HS-27A (cell line): ENCODE data around the gene HEPHL1.
"Not testable (repeated sequence)": the region's sequence is repeated elsewhere in the genome, so short reads cannot be mapped to it uniquely, and the experiment has no call there.

Experiments
- DNase-seq: peaks from one replicate; pipeline ENCODE4 v3.0.0-alpha.2; 2012; ENCODE audit warnings: low read depth, missing footprints

The HEPHL1 gene

GRCh38 chr11:94090401-94090800 lies 69.2 kb downstream of the HEPHL1 start:
- no peak for DNase-seq

- no peak for DNase-seq
Observed at GRCh38 chr11:94091091-94091490, 69.9 kb downstream of the HEPHL1 start.

GRCh38 chr11:94100253-94100652 lies 79.1 kb downstream of the HEPHL1 start:
- no peak for DNase-seq

GRCh38 chr11:94103471-94103870 lies 82.3 kb downstream of the HEPHL1 start:
- DNase-seq, result no peak

GRCh38 chr11:94104734-94105133 lies 83.6 kb downstream of the HEPHL1 start:
- no peak for DNase-seq

GRCh38 chr11:94106716-94107115 lies 85.6 kb downstream of the HEPHL1 start:
- DNase-seq, result no peak

GRCh38 chr11:94107363-94107762 lies 86.2 kb downstream of the HEPHL1 start:
- DNase-seq, result no peak

GRCh38 chr11:94111241-94111640 lies 90.1 kb downstream of the HEPHL1 start:
- no peak for DNase-seq

- DNase-seq, result no peak
Observed at GRCh38 chr11:94111660-94112059, 90.5 kb downstream of the HEPHL1 start.

GRCh38 chr11:94112206-94112953 lies 91.2 kb downstream of the HEPHL1 start:
- no peak for DNase-seq

- no peak for DNase-seq
Observed at GRCh38 chr11:94117197-94117574, 96.0 kb downstream of the HEPHL1 start.

- DNase-seq, result no peak
Observed at GRCh38 chr11:94117871-94118270, 96.7 kb downstream of the HEPHL1 start.

GRCh38 chr11:94119676-94120075 lies 98.5 kb downstream of the HEPHL1 start:
- DNase-seq, result not testable (repeated sequence)

- not testable (repeated sequence) for DNase-seq
Observed at GRCh38 chr11:94120516-94120915, 99.4 kb downstream of the HEPHL1 start.

- no peak for DNase-seq
Observed at GRCh38 chr11:94120946-94121345, 99.8 kb downstream of the HEPHL1 start.

- DNase-seq, result no peak
Observed at GRCh38 chr11:94125407-94126115, 104.4 kb downstream of the HEPHL1 start.

- DNase-seq, result no peak
Observed at GRCh38 chr11:94127638-94128037, 106.5 kb downstream of the HEPHL1 start.

GRCh38 chr11:94128291-94128745 lies 107.2 kb downstream of the HEPHL1 start:
- no peak for DNase-seq

- DNase-seq, result no peak
Observed at GRCh38 chr11:94128746-94129511, 107.8 kb downstream of the HEPHL1 start, which contains the start of gene PANX1. PANX1 (plus strand) TSS chr11:94128841; CDS start chr11:94129313, 472 bp downstream.

GRCh38 chr11:94129512-94130297 lies 108.6 kb downstream of the HEPHL1 start:
- DNase-seq, result no peak

GRCh38 chr11:94130298-94131046 lies 109.3 kb downstream of the HEPHL1 start:
- no peak for DNase-seq
